Type B pancreatic cell (in vitro differentiated cells): Measurements from ENCODE around the gene STAP1. TPM values are rescaled to one million over a fixed set of nuclear protein-coding genes. Genes with fewer than 3 reads are reported as not detected.
"Not testable (repeated sequence)": the region's sequence is repeated elsewhere in the genome, so short reads cannot be mapped to it uniquely, and the experiment has no call there.

Experiments used
- DNase-seq: peaks from one replicate; pipeline ENCODE4 v3.0.0; 2021; ENCODE audit warnings: mixed read lengths; ENCODE audit not compliant: unreplicated experiment; ENCODE audit errors: extremely low spot score
- H3K27ac Mint-ChIP-seq: 2 replicates; pipeline ENCODE4 v1.8.0; 2021; ENCODE audit warnings: mild to moderate bottlenecking, mixed read lengths
- H3K27me3 Mint-ChIP-seq: 2 replicates; pipeline ENCODE4 v1.8.0; 2021; ENCODE audit warnings: mixed read lengths
- H3K36me3 Mint-ChIP-seq: 2 replicates; pipeline ENCODE4 v1.8.0; 2021; ENCODE audit warnings: mixed read lengths
- H3K4me1 Mint-ChIP-seq: one replicate; pipeline ENCODE4 v1.8.0; 2021; ENCODE audit warnings: mixed read lengths; ENCODE audit not compliant: unreplicated experiment
- H3K4me3 Mint-ChIP-seq: 2 replicates; pipeline ENCODE4 v1.8.0; 2021; ENCODE audit warnings: mild to moderate bottlenecking, mixed read lengths
- H3K9me3 Mint-ChIP-seq: 2 replicates; pipeline ENCODE4 v1.8.0; 2021; ENCODE audit warnings: mixed read lengths
- total RNA-seq: library from RNA; stranded (reverse); gene quantifications from 2 replicates; pipeline ENCODE4 v1.2.1, GENCODE V29; 2021; ENCODE audit warnings: low replicate concordance
- TF ChIP-seq, protein P1 (sequence below): fragments of 200-600 bp; sonication (generic); conservative IDR thresholded peaks from 2 replicates; pipeline ENCODE4 v1.5.0; 2021; ENCODE audit warnings: antibody characterized with exemption, mild to moderate bottlenecking

Gene STAP1
- total RNA-seq, 1 donor from 2014 or later: not detected

DNA sequence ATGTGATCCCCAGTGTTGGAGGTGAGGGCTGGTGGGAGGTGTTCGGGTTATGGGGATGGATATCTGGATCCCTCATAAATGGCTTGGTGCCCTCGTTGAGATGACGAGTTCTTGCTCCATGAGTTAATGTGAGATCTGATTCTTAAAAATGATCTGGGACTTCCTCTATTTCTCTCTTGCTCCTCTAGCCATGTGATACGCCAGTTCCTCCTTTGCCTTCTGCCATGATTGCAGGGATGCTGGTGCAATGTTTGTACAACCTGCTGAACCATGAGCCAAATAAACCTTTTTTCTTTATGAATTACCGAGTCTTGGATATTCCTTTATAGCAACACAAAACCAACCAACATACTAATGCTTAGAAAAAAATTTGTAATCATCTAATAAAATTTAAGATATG, 56.6 kb downstream of the STAP1 start:
- peaks cover 48% of the 10 kb centered on the region for H3K36me3 Mint-ChIP-seq
- no peak for DNase-seq
- H3K27ac Mint-ChIP-seq: no peak overlapping the region
- H3K4me1 Mint-ChIP-seq: no peaks in the 10 kb centered on the region
- no peaks in the 10 kb centered on the region for H3K27me3 Mint-ChIP-seq
- no peak overlapping the region for H3K4me3 Mint-ChIP-seq
- TF ChIP-seq, protein P1, sequence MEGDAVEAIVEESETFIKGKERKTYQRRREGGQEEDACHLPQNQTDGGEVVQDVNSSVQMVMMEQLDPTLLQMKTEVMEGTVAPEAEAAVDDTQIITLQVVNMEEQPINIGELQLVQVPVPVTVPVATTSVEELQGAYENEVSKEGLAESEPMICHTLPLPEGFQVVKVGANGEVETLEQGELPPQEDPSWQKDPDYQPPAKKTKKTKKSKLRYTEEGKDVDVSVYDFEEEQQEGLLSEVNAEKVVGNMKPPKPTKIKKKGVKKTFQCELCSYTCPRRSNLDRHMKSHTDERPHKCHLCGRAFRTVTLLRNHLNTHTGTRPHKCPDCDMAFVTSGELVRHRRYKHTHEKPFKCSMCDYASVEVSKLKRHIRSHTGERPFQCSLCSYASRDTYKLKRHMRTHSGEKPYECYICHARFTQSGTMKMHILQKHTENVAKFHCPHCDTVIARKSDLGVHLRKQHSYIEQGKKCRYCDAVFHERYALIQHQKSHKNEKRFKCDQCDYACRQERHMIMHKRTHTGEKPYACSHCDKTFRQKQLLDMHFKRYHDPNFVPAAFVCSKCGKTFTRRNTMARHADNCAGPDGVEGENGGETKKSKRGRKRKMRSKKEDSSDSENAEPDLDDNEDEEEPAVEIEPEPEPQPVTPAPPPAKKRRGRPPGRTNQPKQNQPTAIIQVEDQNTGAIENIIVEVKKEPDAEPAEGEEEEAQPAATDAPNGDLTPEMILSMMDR: no peak
- H3K9me3 Mint-ChIP-seq: peaks cover 7% of the 10 kb centered on the region

DNA sequence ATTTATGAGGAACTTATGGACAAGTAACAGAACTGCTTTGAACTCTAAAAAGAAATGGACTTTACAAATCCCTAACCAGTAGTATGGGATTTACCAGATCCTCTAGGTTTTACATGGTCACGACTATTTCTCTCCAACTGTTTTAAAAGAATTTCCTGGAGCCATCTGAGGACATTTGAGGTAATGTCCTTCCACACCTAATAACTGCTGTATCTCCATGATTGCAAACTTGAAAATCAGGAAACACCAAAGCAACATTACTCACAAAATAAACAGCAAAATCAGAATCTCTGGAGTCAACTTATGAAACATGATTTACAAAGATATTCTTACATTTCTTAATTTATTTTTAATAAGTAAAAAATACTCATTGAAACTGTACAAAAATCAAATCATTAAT, 58.0 kb downstream of the STAP1 start:
- H3K9me3 Mint-ChIP-seq: peaks cover 6% of the 10 kb centered on the region
- peaks cover 55% of the 10 kb centered on the region for H3K36me3 Mint-ChIP-seq
- no peak overlapping the region for H3K4me3 Mint-ChIP-seq
- TF ChIP-seq, protein P1: no peak
- peak overlapping the region; percentile 57 for H3K27ac Mint-ChIP-seq
- DNase-seq: no peak
- no peaks in the 10 kb centered on the region for H3K4me1 Mint-ChIP-seq
- H3K27me3 Mint-ChIP-seq: no peaks in the 10 kb centered on the region

DNA sequence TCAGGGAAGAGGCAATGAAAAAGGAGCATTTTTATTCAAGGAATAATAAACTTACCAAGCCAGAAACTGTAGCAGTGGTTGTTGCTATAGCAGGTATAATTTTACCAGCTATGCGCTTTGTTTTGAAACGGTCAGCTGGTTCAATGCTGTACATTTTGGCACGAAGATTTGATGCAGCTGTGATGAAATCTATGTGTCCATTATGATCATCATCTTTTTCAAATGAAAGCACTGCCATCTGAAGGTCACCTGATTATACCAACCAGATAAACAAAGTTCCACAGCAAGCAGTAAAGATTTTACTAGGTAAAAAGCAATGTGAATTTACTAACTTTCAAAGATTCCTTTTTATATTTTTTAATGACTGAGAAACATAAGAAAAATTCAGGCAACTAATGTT, 66.4 kb downstream of the STAP1 start:
- TF ChIP-seq, protein P1: no peak
- Mint-ChIP-seq H3K27me3 (no peaks in the 10 kb centered on the region), H3K27ac (no peak overlapping the region), H3K36me3 (peaks cover 23% of the 10 kb centered on the region), H3K9me3 (no peaks in the 10 kb centered on the region), H3K4me3 (no peak overlapping the region), H3K4me1 (no peaks in the 10 kb centered on the region)
- DNase-seq: no peak

DNA sequence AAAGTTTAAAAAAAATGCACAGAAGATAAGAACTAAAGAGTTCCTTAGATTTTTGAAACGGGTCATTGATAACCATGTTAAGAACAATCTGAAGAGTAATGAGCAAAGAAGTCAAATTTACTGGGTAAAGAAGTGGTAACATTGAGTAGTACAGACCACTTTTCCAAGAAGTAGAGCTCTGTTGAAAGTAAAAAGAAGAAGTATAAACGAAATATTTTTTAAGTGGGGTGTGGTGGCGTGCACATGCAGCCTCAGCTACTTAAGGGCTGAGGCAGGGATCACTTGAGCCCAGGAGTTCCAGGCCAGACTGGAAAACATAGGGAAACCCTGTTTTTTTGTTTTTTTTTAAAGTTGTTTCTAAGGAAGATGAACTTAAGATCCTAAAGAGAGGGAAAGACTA, 74.0 kb downstream of the STAP1 start:
- Mint-ChIP-seq H3K9me3 (no peaks in the 10 kb centered on the region), H3K4me1 (no peaks in the 10 kb centered on the region), H3K27ac (no peak overlapping the region), H3K36me3 (peaks cover 27% of the 10 kb centered on the region), H3K4me3 (no peak overlapping the region), H3K27me3 (no peaks in the 10 kb centered on the region)
- DNase-seq: no peak
- TF ChIP-seq, protein P1: no peak

DNA sequence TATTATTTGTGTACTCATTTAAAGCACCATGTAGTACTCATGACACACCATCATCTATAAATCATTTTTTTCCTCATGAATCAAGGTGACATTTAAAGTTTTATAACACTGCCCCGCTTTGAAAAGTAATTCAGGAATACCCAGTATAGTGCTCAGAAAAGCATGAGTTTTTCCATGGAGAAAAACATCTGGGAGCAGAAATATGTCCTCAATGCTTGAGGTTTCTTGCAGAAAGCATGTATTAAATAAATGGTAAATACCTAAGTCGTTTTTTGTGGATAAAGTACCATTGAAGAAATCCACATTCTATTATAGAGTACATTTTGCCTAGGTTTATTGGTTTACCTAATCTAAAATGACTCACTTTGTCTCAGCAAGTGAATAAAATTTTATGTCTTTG, 76.2 kb downstream of the STAP1 start:
- H3K4me3 Mint-ChIP-seq: no peak overlapping the region
- no peaks in the 10 kb centered on the region for H3K4me1 Mint-ChIP-seq
- H3K9me3 Mint-ChIP-seq: no peaks in the 10 kb centered on the region
- DNase-seq: no peak
- no peaks in the 10 kb centered on the region for H3K27me3 Mint-ChIP-seq
- no peak overlapping the region for H3K27ac Mint-ChIP-seq
- TF ChIP-seq, protein P1: no peak
- peaks cover 33% of the 10 kb centered on the region for H3K36me3 Mint-ChIP-seq

DNA sequence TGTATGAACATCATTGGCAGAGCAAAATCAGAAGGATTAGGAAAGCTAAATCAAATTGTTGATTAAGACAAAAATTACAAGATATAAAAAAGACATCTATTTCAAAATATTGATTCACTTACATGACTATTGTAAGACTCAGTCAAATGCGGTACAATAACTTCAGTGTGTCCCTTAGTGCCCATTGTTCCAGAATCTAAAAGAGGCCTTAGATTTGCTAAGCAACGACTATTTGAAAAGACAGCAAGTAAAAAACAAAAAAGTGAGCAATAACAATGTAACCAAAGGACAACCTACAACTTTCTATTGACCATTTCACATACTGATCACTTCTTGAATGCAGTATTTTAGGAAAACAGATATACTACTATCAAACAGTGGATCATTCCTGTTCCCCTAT, 76.8 kb downstream of the STAP1 start:
- Mint-ChIP-seq H3K4me3 (no peak overlapping the region), H3K27me3 (no peaks in the 10 kb centered on the region), H3K4me1 (no peaks in the 10 kb centered on the region), H3K27ac (no peak overlapping the region), H3K36me3 (peaks cover 33% of the 10 kb centered on the region), H3K9me3 (no peaks in the 10 kb centered on the region)
- TF ChIP-seq, protein P1: no peak
- no peak for DNase-seq

DNA sequence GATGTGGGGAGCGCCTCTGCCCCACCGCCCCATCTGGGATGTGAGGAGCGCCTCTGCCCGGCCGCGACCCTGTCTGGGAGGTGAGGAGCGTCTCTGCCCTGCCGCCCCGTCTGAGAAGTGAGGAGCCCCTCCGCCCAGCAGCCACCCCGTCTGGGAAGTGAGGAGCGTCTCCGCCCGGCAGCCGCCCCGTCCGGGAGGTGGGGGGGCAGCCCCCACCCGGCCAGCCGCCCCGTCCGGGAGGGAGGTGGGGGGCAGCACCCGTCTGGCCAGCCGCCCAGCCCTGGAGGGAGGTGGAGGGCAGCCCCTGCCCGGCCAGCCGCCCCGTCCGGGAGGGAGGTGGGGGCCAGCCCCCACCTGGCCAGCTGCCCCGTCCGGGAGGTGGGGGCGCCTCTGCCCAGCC, 78.5 kb downstream of the STAP1 start:
- H3K9me3 Mint-ChIP-seq, H3K27me3 Mint-ChIP-seq, H3K4me3 Mint-ChIP-seq, H3K27ac Mint-ChIP-seq, DNase-seq, H3K4me1 Mint-ChIP-seq: not testable (repeated sequence)
- H3K36me3 Mint-ChIP-seq: peaks cover 32% of the 10 kb centered on the region
